HCT116 (cell line): ENCODE results near the gene MECP2. TPM values are rescaled to one million over a fixed set of nuclear protein-coding genes. Genes with fewer than 3 reads are reported as not detected.

ENCODE experiments used
- ATAC-seq: fragments of 200-7000 bp; cut with Tn5 transposase; 2 replicates; pipeline ENCODE4 v1.9.1; 2020; ENCODE audit warnings: mild to moderate bottlenecking, moderate library complexity
- BruUV-seq: library from RNA; stranded (reverse); fragments of 400-500 nt; replicated peaks from 2 replicates; lab custom pipeline; 2021; lab: Mats Ljungman, UMichigan
- CTCF ChIA-PET: fragments of 300-600 bp; sonication (Branson Sonifier 250); formaldehyde crosslinking; loops from one replicate; lab custom pipeline; 2021; ENCODE audit warnings: antibody characterized with exemption; lab: Charles Lee
- POLR2A ChIA-PET: fragments of 300-600, 350-600 bp; sonication (Branson Sonifier 250); formaldehyde crosslinking; loops from one replicate; lab custom pipeline; 2021; ENCODE audit warnings: antibody characterized with exemption; lab: Charles Lee
- RAD21 ChIA-PET, 2 experiments: fragments of 300-600 bp; sonication (Branson Sonifier 250); formaldehyde crosslinking; loops; one replicate each; lab custom pipeline; 2023; ENCODE audit warnings: low total read pairs in 2 of 2; ENCODE audit not compliant: uncharacterized antibody in 2 of 2, unreplicated experiment in 2 of 2, low non-redundant PET in 1 of 2; lab: Charles Lee
- DNase-seq: peaks from one replicate; pipeline ENCODE4 v3.0.0-alpha.2; 2010; ENCODE audit warnings: low read depth, low spot score
- H2AFZ ChIP-seq: fragments of 200-600 bp; shearing (Covaris generic), sonication (generic); 2 replicates; pipeline ENCODE4 v1.6.1; 2017; ENCODE audit warnings: low read depth, mixed run types, mixed read lengths, antibody characterized with exemption, low read length; ENCODE audit not compliant: poor library complexity, severe bottlenecking
- H3K27ac ChIP-seq: 2 replicates; pipeline ENCODE4 v1.5.1; 2012; ENCODE audit warnings: low read depth, low read length
- H3K27me3 ChIP-seq: fragments of 200-600 bp; sonication (generic); 2 replicates; pipeline ENCODE4 v1.6.1; 2016; ENCODE audit warnings: mixed run types, low read length, mixed read lengths; ENCODE audit not compliant: insufficient read depth
- H3K36me3 ChIP-seq, 2 experiments: fragments of 200-500 bp in 1 of 2; fragments of 200-600 bp in 1 of 2; sonication (Bioruptor generic) in 1 of 2; sonication (generic) in 1 of 2; 2 replicates each; pipeline versions ENCODE4 v1.5.1 to v1.6.1; 2014 to 2016; ENCODE audit warnings: low read length in 2 of 2, inconsistent platforms in 1 of 2, mixed read lengths in 1 of 2, mixed run types in 1 of 2; ENCODE audit not compliant: insufficient read depth in 2 of 2, control insufficient read depth in 1 of 2
- H3K4me1 ChIP-seq, 2 experiments: fragments of 200-600 bp in 1 of 2; sonication (generic) in 1 of 2; 2 replicates each; pipeline versions ENCODE4 v1.5.1 to v1.6.1; 2012 to 2017; ENCODE audit warnings: low read length in 2 of 2, inconsistent platforms in 1 of 2, mild to moderate bottlenecking in 1 of 2, mixed read lengths in 1 of 2, mixed run types in 1 of 2, moderate library complexity in 1 of 2; ENCODE audit not compliant: insufficient read depth in 2 of 2, control insufficient read depth in 1 of 2
- H3K4me2 ChIP-seq: fragments of 200-600 bp; sonication (generic); 2 replicates; pipeline ENCODE4 v1.6.1; 2017; ENCODE audit warnings: mixed run types, low read length, mixed read lengths
- H3K4me3 ChIP-seq, 2 experiments: fragments of 200-600 bp in 1 of 2; sonication (generic) in 1 of 2; replicated peaks in 1 of 2; 2 replicates each; pipeline ENCODE4 v1.5.1; 2011 to 2016; ENCODE audit warnings: low read length in 2 of 2, control low read depth in 1 of 2, low read depth in 1 of 2, mild to moderate bottlenecking in 1 of 2, mixed read lengths in 1 of 2, mixed run types in 1 of 2
- H3K79me2 ChIP-seq: fragments of 200-600 bp; sonication (generic); 2 replicates; pipeline ENCODE4 v1.6.1; 2017; ENCODE audit warnings: mild to moderate bottlenecking, mixed run types, low read length, moderate library complexity, mixed read lengths; ENCODE audit not compliant: insufficient read depth
- H3K9ac ChIP-seq: fragments of 200-600 bp; sonication (generic); 2 replicates; pipeline ENCODE4 v1.6.1; 2016; ENCODE audit warnings: low read length, mixed read lengths
- H3K9me2 ChIP-seq: fragments of 200-600 bp; sonication (generic), shearing (Covaris generic); 2 replicates; pipeline ENCODE4 v1.6.1; 2017; ENCODE audit warnings: mixed run types, mild to moderate bottlenecking, moderate library complexity; ENCODE audit not compliant: insufficient read depth
- H3K9me3 ChIP-seq, 2 experiments: fragments of 200-500 bp in 1 of 2; fragments of 200-600 bp in 1 of 2; sonication (Bioruptor generic) in 1 of 2; sonication (generic) in 1 of 2; 2 replicates each; pipeline ENCODE4 v1.6.1; 2014 to 2017; ENCODE audit warnings: low read length in 2 of 2, mixed read lengths in 2 of 2, inconsistent platforms in 1 of 2, low read depth in 1 of 2, mild to moderate bottlenecking in 1 of 2, mixed run types in 1 of 2, moderate library complexity in 1 of 2; ENCODE audit not compliant: control insufficient read depth in 1 of 2, insufficient read depth in 1 of 2
- H4K20me1 ChIP-seq: fragments of 200-600 bp; sonication (generic), shearing (Covaris generic); 2 replicates; pipeline ENCODE4 v1.6.1; 2017; ENCODE audit warnings: mixed run types, mild to moderate bottlenecking, moderate library complexity; ENCODE audit not compliant: insufficient read depth
- ATF3 ChIP-seq: IDR thresholded peaks from 2 replicates; pipeline ENCODE4 v1.6.1; 2012
- CBX3 ChIP-seq: IDR thresholded peaks from 2 replicates; pipeline ENCODE4 v1.6.1; 2012; ENCODE audit warnings: low read depth
- CEBPB ChIP-seq: IDR thresholded peaks from 2 replicates; pipeline ENCODE4 v1.6.1; 2012; ENCODE audit warnings: low read depth
- EGR1 ChIP-seq: IDR thresholded peaks from 2 replicates; pipeline ENCODE4 v1.6.1; 2012; ENCODE audit warnings: low read depth
- ELF1 ChIP-seq: IDR thresholded peaks from 2 replicates; pipeline ENCODE4 v1.6.1; 2012; ENCODE audit warnings: low read depth, borderline replicate concordance
- EZH2 ChIP-seq: fragments of 200-600 bp; sonication (generic); IDR thresholded peaks from 2 replicates; pipeline ENCODE4 v1.6.1; 2017; ENCODE audit warnings: antibody characterized with exemption, mixed run types
- FOSL1 ChIP-seq: IDR thresholded peaks from 2 replicates; pipeline ENCODE4 v1.6.1; 2012; ENCODE audit warnings: low read depth
- JUND ChIP-seq: IDR thresholded peaks from 2 replicates; pipeline ENCODE4 v1.6.1; 2012
- POLR2A ChIP-seq: IDR thresholded peaks from 2 replicates; pipeline ENCODE4 v1.7.0; 2011; ENCODE audit warnings: borderline replicate concordance; ENCODE audit not compliant: insufficient read depth, insufficient read length; ENCODE audit errors: extremely low read depth
- RAD21 ChIP-seq: IDR thresholded peaks from 2 replicates; pipeline ENCODE4 v1.6.1; 2012; ENCODE audit warnings: low read depth, mild to moderate bottlenecking
- REST ChIP-seq: IDR thresholded peaks from 2 replicates; pipeline ENCODE4 v1.6.1; 2012; ENCODE audit warnings: low read depth
- SIN3A ChIP-seq: IDR thresholded peaks from 2 replicates; pipeline ENCODE4 v1.6.1; 2012; ENCODE audit warnings: low read depth
- SRF ChIP-seq: IDR thresholded peaks from 2 replicates; pipeline ENCODE4 v1.6.1; 2012; ENCODE audit warnings: low read depth
- TCF7L2 ChIP-seq: IDR thresholded peaks from 2 replicates; pipeline ENCODE4 v1.7.0; 2011; ENCODE audit warnings: borderline replicate concordance, inconsistent platforms; ENCODE audit not compliant: insufficient read depth, insufficient read length; ENCODE audit errors: extremely low read depth
- YY1 ChIP-seq: IDR thresholded peaks from 2 replicates; pipeline ENCODE4 v1.6.1; 2011; ENCODE audit warnings: low read length, low read depth, moderate library complexity, mild to moderate bottlenecking; ENCODE audit not compliant: insufficient replicate concordance; ENCODE audit errors: extremely low read depth
- ZFX ChIP-seq: fragments of 450-650 bp; IDR thresholded peaks from 2 replicates; pipeline ENCODE4 v1.6.1; 2017
- ZNF274 ChIP-seq: fragments of 200-500 bp; sonication (Bioruptor generic); IDR thresholded peaks from 2 replicates; pipeline ENCODE4 v1.6.1; 2014; ENCODE audit warnings: mild to moderate bottlenecking, low read depth, low read length, inconsistent platforms
- intact Hi-C: fragments of 100-400 bp; cut with micrococcal nuclease; formaldehyde crosslinking; loops from 2 replicates; pipeline ENCODE4 v1.10.0; 2022
- total RNA-seq: library from RNA; stranded (reverse); gene quantifications from one replicate; pipeline ENCODE4 v1.2.1, GENCODE V29; 2021; ENCODE audit not compliant: unreplicated experiment

MECP2 gene
- total RNA-seq, 1 experiment from 2014 or later, result 32.4 TPM

- Histone ChIP-seq H3K9ac (no peak overlapping the region), H3K4me3 (no peak overlapping the region), H3K9me2 (no peaks in the 10 kb centered on the region), H3K9me3 (no peaks in the 10 kb centered on the region), H3K27ac (no peak overlapping the region), H2AFZ (no peak overlapping the region), H4K20me1 (no peaks in the 10 kb centered on the region), H3K4me2 (no peak overlapping the region), H3K36me3 (no peaks in the 10 kb centered on the region; a peak in 1 of 4 replicates), H3K79me2 (peaks cover 27% of the 10 kb centered on the region), H3K27me3 (no peaks in the 10 kb centered on the region), H3K4me1 (no peaks in the 10 kb centered on the region)
- no TSS peak for BruUV-seq
- intact Hi-C loops, result no loop called here
- RAD21 ChIA-PET, result no interaction called here
- ATAC-seq (no peak), DNase-seq (no peak)
- TF ChIP-seq ATF3, result no peak
- no peak for TF ChIP-seq EZH2
- no peak for TF ChIP-seq RAD21
- CTCF ChIA-PET, result no interaction called here
- POLR2A ChIA-PET, result no interaction called here
Observed at GRCh38 chrX:154040307-154040756, 57.2 kb downstream of the MECP2 start.

DNA sequence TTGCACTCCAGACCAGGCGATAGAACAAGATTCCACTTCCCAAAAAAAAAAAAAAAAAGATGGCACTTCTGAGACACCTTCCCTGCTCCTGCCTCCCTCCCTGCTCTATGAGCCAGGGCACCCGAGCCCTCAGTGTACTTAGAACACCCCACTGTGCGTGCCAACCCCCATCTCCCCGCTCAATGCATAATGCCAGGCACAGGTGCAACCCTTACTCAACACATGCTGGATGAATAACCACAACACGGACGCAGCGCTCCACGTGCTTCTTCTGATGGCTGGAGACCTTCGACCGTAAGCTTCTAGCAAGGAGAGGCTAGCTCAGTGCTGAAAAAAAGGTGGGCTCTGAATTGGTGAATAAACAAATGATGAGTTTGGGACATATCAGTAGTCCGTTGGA lies 57.9 kb downstream of the MECP2 start:
- H2AFZ ChIP-seq, result no peak overlapping the region
- CTCF ChIA-PET, result no interaction called here
- no peaks in the 10 kb centered on the region for H4K20me1 ChIP-seq
- intact Hi-C loops, result no loop called here
- peaks cover 26% of the 10 kb centered on the region for H3K79me2 ChIP-seq
- no peak overlapping the region for H3K4me2 ChIP-seq
- H3K27me3 ChIP-seq, result no peaks in the 10 kb centered on the region
- RAD21 ChIA-PET, result no interaction called here
- no TSS peak for BruUV-seq
- ATAC-seq, result no peak
- H3K27ac ChIP-seq, result no peak overlapping the region
- H3K9ac ChIP-seq, result no peak overlapping the region
- H3K9me3 ChIP-seq, result no peaks in the 10 kb centered on the region
- H3K4me3 ChIP-seq, result no peak overlapping the region
- POLR2A ChIA-PET, result no interaction called here
- H3K4me1 ChIP-seq, result no peaks in the 10 kb centered on the region
- no peaks in the 10 kb centered on the region; a peak in 1 of 4 replicates for H3K36me3 ChIP-seq
- DNase-seq, result no peak
- H3K9me2 ChIP-seq, result no peaks in the 10 kb centered on the region
- TF ChIP-seq ELF1 (no peak), ATF3 (no peak), ZFX (no peak), SRF (no peak), REST (no peak), FOSL1 (no peak), POLR2A (no peak), ZNF274 (no peak), TCF7L2 (no peak), CEBPB (no peak), SIN3A (no peak), EGR1 (no peak), JUND (no peak), YY1 (no peak), CBX3 (no peak)
